Fibroblast of peridontal ligament (primary cell): Measurements from ENCODE around the gene REXO4.

Experiments used
- DNase-seq: peaks from one replicate; pipeline ENCODE4 v3.0.0-alpha.2; 2010; ENCODE audit errors: extremely low read depth

REXO4 gene, protein sequence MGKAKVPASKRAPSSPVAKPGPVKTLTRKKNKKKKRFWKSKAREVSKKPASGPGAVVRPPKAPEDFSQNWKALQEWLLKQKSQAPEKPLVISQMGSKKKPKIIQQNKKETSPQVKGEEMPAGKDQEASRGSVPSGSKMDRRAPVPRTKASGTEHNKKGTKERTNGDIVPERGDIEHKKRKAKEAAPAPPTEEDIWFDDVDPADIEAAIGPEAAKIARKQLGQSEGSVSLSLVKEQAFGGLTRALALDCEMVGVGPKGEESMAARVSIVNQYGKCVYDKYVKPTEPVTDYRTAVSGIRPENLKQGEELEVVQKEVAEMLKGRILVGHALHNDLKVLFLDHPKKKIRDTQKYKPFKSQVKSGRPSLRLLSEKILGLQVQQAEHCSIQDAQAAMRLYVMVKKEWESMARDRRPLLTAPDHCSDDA

DNA sequence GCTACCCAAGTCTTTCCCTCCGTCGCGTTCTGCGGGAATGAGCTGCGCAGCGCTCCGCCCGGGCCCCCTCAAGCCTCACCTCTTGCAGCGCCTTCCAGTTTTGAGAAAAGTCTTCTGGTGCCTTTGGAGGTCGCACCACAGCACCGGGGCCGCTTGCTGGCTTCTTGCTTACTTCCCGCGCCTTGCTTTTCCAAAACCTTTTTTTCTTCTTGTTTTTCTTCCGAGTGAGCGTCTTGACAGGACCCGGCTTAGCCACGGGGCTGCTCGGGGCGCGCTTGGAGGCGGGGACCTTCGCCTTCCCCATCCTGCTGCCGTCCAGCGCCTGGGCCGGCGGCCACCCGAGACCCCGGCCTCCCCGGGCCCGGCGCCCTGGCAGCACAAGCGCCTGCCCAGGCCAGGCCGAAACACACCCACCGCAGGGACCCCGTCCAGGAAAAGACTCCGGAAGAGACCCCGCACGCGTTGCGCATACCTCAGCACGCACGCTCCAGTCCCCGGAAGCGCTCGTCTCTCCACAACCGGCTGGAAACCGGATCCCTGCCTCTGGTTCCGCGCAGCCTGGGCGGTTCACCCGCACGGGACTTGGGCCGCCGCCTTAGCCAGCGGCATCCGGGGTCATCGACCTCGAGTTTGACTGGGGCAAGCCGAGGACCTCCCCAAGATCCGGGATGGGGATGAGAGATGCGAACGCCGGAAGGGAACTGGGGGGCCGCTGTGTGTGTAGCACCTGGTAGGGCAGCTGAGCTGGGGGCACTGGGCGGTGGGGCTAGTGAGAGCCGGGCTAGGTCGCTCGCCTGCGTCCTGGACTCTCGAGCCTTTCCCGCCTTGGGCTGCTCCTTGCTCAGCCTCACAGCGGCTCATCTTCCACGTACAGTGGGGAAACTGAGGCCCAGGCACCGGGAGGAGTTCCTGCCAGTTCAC lies at the start of gene REXO4:
TSS of gene REXO4 (minus strand) at position 470 of the 921 bp plus-strand sequence. CDS start at position 304, 166 bp downstream.
- peak; percentile 87 for DNase-seq

DNA sequence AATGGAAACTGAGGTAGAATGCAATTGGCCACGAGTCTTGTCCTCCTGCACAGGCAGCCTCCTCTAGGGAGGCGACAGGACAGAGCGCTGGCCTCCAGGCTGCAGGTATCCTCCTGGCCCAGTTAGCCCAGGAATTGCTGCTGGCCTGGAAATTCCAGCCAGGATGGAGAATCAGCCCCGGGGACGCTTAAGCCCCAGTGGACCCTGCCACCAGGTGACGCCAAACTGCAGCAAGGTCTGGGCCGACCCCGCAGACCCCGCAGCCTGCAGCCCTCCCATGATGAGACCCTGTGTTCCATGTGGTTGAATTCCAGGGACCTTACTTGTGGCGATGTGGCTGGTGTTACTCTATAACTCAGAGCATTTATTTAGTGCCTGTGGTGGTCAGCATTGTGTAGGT lies 49.3 kb upstream of the REXO4 start:
- no peak for DNase-seq

DNA sequence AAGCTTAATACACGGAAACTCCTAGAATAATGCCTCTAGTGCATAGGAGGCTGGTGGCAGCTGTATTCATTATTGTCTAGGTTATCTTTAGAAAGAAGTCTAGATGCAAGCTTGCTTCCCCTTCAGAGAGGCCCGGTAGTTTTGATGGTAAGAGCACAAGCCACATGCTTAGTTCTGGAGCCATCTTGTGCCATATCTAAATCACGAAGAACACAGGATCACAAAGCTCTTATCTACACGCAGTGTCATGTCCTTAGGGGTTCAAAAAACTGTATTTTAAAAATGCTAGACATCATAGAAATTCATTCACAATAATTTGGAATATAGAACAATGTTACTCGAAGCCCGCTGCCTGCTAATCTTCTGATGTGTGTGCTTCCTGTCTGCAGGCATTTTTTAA lies 48.2 kb upstream of the REXO4 start:
- DNase-seq: no peak

DNA sequence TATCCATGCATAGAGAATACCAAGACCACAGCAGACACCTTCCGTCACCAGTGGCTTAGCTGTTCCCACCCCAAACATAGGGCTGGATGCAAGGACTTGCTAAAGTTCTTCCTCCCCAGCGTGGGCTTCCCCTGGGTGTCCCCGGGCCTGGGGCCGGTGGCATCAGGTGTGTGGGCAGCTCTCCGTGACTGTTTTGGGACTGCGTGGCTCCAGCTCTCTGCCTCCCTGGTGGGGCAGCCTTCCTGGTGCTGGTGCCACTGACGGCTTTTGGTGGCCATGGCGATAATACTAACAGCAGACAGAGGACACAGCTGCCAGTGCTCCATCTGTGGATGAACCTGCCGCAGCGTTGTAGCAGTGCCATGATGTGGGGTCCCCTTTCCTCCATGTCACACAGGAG lies 46.8 kb upstream of the REXO4 start:
- no peak for DNase-seq

DNA sequence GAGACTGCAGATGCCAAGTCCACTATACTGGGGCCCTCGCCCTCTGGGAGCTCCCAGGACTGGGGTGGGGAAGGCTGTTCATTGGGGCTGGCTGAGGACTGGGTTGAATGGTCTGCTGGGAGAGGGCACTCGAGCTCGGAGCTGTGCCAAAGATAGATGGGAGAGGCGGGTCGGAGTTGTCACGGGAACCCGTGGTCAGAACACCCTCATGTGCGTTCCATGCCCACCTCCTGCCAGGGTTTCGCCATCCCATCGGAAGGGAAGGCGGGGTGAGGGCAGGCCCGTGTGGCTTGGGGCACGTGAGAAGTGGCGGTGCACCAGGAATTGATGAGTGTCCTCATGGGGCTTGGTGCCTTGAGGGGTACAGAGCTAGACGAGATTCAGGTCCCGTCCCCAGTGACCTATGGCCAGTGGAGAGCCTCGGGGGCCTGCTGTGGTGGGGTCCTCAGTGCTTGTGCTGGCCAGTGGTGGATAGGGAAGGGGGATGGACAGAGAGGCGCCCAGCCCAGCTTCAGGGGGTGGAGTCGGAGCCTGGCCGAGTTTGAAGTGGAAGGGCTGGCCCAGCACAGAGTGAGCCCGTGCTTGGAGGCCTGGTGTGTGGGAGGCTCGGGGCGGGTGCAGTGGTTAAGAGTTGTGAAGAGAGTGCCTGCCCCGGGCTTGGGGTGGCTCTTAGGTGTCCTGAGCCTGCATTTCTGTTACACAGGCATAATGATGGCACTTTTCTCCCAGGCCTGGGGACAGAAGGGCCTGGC lies 46.2 kb upstream of the REXO4 start:
- no peak for DNase-seq

DNA sequence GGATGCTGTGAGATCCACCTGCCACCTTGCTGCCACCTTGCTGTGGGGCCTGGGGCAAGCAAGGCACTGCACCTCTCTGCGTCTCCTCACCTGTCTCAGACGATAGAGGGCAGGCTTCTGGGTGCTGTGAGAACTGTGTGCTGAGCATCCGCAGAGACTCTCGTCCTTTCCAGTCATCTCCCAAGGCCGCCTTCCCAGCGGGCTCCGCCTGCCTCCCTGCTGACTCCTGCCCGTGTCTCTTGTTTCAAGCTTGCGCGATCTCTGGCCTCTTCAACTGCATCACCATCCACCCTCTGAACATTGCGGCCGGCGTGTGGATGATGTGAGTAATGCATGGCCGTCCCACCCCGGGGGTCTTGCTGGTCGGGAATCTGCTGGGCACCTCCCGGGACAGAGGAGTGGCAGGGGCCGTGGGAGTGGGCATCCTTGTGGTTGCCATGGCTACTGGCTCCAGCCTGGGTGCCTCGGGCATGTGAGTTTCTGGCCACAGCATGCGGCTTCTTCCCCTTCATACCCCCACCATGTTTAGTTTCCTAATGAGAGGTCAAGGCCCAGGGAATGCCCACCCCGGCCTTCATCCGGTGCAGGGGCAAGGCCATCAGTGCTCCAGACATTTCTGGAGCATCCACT lies 45.5 kb upstream of the REXO4 start:
- DNase-seq: no peak

DNA sequence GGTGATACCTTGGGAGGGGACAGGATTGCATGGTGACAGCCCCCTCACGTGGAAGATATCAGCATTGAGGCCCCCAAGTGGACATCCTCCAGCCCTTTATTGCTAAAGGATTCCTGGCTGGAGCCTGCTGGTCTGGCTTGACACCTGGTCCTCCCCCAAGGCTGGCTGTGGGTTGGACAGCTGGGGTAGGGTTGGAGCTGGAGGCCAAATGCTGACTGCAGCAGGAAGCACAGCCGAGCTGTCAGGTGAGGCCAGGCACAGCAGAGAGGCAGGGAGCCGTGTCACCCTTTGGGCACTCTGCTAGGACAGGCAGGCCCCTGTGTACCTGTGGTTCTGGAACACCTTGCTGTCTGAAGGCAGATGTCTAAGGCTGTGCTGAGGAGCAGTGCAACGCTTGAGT lies 44.2 kb upstream of the REXO4 start:
- DNase-seq: no peak

DNA sequence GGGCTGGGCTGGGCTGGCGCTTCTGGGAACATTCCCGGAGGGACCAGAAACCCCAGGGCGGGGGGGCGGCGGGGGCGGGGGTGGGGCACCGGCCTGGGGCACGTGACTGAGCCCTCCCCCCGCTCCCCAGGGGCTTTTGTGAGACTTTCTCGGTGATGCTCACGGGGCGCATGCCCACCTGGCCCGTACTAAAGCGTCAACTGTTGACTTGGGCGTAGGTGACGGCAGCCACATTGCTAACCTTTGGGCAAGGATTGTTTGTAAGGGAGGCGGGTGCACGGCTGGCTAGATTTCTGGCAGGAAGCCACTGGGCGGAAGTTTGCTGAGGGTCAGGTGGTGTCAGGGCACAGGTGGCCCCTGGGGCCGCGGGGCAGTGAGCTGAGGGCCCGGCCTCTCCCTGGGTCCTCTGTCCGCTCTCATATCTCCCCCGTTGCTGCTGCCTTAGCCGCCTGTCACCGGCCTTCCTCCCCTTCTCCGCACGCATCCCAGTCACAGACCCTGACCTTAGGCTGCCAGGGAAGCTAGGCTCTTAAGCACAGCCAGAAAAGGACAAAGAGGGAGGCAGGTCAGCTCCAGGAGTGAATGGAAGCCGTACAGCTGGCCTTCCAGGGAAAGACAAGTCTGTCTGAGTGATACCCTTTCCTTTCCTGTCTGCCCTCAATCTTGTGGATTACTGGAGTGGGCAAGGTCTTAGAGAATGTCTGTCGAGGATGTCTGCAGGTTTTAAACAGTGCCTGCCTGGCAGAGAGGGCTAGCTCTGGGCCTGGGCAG lies 42.8 kb upstream of the REXO4 start:
- peak; percentile 6 for DNase-seq

DNA sequence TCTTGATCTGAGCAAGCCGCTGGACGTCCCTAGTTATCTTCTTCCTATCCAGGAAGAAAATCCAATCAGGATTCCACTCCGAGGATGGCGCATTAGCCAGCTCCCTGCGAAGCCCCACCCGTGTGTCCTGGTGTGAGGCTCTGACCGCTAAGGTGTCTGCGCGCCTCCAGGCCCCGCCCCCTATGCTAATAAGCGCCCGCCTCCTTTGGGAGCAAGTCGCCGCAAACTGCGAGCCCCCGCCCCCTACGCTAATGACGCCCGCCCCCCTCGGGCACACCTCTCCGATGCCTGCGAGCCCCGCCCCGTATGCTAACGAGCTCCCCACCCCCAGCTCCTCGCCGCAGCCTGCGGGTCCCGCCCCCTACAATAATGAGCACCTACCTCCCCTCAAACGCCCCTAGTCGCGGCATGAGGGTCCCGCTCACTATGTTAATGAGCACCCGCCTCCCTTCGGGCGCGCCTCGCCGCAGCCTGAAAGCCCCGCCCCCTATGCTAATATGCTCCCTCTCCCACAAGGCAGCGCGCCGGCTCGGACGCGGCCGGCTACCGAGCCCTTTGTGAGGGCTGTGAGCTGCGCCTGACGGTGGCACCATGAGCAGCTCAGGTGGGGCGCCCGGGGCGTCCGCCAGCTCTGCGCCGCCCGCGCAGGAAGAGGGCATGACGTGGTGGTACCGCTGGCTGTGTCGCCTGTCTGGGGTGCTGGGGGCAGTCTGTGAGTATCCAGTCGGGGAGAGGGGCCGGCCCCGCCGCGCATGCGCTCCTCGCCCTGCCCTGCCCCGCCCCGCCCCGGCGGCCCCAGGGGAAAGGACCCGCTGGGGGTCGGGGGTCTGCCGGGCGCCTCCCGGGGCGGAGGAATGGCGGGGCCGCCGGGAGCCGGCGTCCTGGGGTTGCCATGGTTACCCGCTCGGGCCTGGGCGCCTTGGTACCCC lies 41.9 kb upstream of the REXO4 start, which contains the start of gene CACFD1:
TSS of gene CACFD1 (plus strand) at position 503 of the 929 bp plus-strand sequence. CDS start at position 592, 89 bp downstream.
- DNase-seq: peak; percentile 75

DNA sequence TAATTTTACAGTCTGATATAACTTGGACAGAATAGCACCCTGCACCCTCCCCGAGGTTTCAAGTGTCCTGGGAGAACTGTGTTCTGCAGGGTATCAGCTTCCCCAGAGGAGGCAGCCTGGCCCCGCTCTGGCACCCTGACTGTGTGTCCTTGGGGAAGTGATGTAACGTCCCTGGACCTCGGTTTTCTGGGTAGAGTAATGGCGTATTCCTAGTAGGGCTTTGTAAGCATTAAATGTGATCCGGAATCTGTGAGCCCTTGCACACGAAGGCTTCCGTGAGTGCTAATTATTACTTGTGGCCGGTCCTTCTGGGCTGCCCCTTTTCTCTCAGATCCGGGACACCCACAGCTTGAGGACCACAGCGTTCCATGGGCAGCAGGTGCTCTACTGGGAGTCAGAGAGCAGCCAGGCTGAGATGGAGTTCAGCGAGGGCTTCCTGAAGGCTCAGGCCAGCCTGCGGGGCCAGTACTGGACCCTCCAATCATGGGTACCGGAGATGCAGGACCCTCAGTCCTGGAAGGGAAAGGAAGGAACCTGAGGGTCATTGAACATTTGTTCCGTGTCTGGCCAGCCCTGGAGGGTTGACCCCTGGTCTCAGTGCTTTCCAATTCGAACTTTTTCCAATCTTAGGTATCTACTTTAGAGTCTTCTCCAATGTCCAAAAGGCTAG lies 41.0 kb upstream of the REXO4 start:
- no peak for DNase-seq

DNA sequence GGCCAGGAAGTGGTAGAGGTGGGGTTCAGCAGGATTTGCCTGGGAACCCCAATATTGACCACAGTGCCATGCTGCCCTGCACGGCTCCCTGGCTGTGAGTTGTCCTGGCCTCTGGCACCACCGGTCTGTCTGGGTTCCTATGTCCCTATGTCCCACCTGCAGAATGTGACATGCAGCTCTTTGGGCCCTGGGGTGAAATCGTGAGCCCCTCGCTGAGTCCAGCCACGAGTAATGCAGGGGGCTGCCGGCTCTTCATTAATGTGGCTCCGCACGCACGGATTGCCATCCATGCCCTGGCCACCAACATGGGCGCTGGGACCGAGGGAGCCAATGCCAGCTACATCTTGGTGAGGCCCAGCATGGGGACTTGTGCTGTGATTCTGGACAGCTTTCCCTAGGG lies 39.9 kb upstream of the REXO4 start:
- no peak for DNase-seq

DNA sequence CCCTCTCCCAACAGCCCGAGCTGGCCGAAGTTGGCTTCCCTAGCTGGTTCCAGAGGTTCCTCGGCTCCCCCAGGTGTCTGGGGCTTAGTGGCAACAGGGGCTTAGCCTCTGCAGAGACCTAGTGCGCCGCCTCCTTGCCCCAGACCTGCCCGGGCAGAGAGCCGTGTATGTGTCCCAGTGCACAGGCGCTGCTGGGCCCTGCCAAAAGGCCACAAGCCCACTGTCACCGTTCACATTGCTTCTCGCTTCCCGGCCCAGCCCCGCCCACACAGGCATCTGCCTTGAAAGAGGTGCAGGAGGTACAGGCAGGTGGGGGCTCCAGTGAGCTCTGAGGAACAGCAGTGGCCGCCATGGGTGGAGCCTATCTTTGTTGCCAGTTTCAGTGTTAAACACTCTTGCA lies 39.4 kb upstream of the REXO4 start:
- no peak for DNase-seq

DNA sequence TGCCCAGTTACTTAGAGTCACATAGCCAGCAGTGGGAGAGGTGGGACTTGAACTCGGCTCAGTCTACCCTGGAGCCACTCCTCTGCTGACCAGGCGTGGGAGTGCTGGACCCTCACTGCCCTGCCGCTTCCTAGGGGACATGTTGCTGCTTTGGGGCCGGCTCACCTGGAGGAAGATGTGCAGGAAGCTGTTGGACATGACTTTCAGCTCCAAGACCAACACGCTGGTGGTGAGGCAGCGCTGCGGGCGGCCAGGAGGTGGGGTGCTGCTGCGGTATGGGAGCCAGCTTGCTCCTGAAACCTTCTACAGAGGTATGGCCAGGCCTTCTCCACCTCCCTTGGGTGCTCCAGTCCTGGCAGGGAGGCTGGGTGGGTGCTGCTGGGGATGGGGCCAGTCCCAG lies 38.6 kb upstream of the REXO4 start:
- DNase-seq: no peak

DNA sequence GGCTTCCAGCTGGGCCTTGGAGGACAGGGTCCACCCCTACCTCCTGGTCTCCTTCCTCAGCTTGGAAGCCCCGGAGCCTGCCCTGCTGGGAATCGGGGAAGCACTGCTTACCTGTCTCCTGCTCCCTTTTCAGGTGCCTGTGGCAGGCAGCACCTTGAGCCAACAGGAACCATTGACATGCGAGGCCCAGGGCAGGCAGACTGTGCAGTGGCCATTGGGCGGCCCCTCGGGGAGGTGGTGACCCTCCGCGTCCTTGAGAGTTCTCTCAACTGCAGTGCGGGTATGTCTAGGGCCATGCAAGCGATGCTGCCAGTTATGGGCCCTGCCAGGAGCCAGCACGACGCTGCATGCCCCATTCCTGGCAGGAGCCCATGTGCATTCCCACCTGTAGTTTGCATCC lies 38.1 kb upstream of the REXO4 start:
- DNase-seq: no peak

DNA sequence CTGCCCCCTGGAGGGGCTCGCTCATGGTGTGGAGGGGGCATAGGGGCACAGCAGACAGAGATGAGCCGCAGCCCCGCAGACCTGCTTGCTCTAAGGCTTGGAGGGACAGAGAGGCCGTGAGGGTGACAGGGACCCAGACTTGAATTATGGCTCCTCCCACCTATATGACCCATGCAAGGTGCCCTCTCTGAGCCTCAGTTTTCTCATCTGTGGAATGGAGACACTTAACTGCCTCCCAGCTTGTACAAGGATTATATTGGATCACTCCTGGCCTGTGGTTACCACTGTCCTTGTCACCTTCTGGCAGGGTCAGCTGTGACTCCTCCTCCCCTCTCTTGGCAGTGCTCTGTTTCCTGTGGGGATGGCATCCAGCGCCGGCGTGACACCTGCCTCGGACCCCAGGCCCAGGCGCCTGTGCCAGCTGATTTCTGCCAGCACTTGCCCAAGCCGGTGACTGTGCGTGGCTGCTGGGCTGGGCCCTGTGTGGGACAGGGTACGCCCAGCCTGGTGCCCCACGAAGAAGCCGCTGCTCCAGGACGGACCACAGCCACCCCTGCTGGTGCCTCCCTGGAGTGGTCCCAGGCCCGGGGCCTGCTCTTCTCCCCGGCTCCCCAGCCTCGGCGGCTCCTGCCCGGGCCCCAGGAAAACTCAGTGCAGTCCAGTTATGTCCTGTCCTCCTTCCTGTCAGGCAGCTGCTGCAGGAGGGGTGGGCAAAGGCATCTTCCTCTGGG lies 37.3 kb upstream of the REXO4 start:
- DNase-seq: no peak

DNA sequence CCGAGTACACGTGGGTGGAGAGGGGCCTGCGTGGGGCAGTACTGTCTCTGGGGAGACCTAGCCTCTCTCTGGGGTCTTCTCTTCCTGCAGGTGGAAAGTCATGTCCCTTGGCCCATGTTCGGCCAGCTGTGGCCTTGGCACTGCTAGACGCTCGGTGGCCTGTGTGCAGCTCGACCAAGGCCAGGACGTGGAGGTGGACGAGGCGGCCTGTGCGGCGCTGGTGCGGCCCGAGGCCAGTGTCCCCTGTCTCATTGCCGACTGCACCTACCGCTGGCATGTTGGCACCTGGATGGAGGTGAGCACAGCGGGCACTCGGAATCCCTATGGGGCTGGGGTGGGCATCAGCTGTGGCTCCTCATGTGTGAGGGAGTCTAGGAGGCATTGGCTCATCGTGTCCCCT lies 36.5 kb upstream of the REXO4 start:
- DNase-seq: no peak

DNA sequence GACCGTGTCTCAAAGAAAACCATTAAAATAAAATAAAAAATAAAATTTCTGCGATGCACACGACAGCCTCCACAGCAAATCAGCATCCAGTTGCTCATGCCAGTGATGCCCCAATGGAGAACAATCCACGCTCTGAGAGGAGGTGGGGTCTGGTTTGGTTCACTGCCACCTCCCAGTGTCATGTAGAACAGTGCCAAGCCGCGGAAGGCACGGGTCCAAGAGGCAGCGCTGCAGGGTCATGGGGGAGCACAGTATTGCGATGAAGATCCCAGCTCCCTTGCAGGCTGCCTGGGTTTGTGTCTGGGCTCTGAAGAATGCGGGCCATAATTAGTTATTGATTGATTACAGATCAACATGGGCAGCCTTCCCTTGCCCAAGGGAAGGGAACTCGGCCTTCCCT lies 35.8 kb upstream of the REXO4 start:
- peak; percentile 27 for DNase-seq

DNA sequence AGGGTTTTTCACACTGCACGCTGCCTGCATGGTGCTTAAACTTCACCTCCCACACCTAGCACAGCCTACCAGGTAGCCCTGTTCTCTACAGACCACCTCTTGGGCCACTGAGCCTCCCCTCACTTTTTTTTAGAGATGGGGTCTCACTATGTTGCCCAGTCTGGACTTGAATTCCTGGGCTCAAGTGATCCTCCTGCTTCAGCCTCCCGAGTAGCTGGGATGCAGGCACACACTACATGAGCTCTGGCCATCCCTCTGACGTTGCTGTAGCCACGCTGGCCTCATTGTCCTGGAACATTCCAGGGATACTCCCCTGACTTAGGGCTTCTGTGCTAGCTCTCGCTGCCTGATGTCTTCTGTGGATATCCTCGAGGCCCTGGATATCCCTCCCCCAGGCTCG lies 34.8 kb upstream of the REXO4 start:
- no peak for DNase-seq
